Astrocyte of the cerebellum (primary cell): ENCODE results near the gene SIRT4.
A peak's percentile ranks its signal among the peaks of the same experiment; 100 is the strongest.
"Not testable (repeated sequence)": the region's sequence is repeated elsewhere in the genome, so short reads cannot be mapped to it uniquely, and the experiment has no call there.

Experiments
- DNase-seq: peaks from one replicate; pipeline ENCODE4 v3.0.0-alpha.2; 2011; ENCODE audit warnings: low read depth
- H3K4me3 ChIP-seq: 2 replicates; pipeline ENCODE4 v1.5.1; 2011; ENCODE audit warnings: mild to moderate bottlenecking, low read depth, low read length, moderate library complexity
- CTCF ChIP-seq: IDR thresholded peaks from 2 replicates; pipeline ENCODE4 v1.5.1; 2012; ENCODE audit warnings: low read length, low read depth, moderate library complexity, mild to moderate bottlenecking; ENCODE audit errors: missing control alignments
- in situ Hi-C: cut with HindIII; loops from 2 replicates; pipeline ENCODE4 v1.10.0; 2017; ENCODE audit warnings: low sequenced_read_pairs

The SIRT4 gene

GRCh38 chr12:120301962-120302815 is at the start of gene SIRT4:
Gene SIRT4 (plus strand): TSS chr12:120302321. CDS start chr12:120303562, 1,241 bp downstream.
- in situ Hi-C loops, result loop anchor here (10.0 kb wide), 1 partner anchor 77 kb away; no protein-coding TSS in a partner anchor
- peak; percentile 92 for TF ChIP-seq CTCF
- peak; percentile 92 for DNase-seq
- peak within 1 kb of the TSS; percentile 78 for H3K4me3 ChIP-seq

- in situ Hi-C loops, DNase-seq, H3K4me3 ChIP-seq: not testable (repeated sequence)
These were observed 48.8 kb upstream of the SIRT4 start for GRCh38 chr12:120253313-120253712.

GRCh38 chr12:120254809-120255208 is 47.3 kb upstream of the SIRT4 start:
- in situ Hi-C loops, result no loop called here
- H3K4me3 ChIP-seq, result no peak overlapping the region
- TF ChIP-seq CTCF, result no peak
- DNase-seq, result no peak

- DNase-seq, result peak; percentile 93
- in situ Hi-C loops, result no loop called here
- TF ChIP-seq CTCF, result no peak
- H3K4me3 ChIP-seq, result peak overlapping the region; percentile 2
These were observed 44.9 kb upstream of the SIRT4 start for GRCh38 chr12:120257041-120257821.

- no peak overlapping the region for H3K4me3 ChIP-seq
- DNase-seq, result no peak
- no peak for TF ChIP-seq CTCF
- in situ Hi-C loops, result no loop called here
These were observed 43.7 kb upstream of the SIRT4 start for GRCh38 chr12:120258323-120258896.

GRCh38 chr12:120259418-120260202 is 42.5 kb upstream of the SIRT4 start:
- in situ Hi-C loops, result loop anchor here (5.0 kb wide), 1 partner anchor 42 kb away; no protein-coding TSS in a partner anchor

More at GRCh38 chr12:120259418-120260202, 42.5 kb upstream of the SIRT4 start:
- no peak for TF ChIP-seq CTCF
- no peak overlapping the region for H3K4me3 ChIP-seq
- DNase-seq, result peak; percentile 72
